COR-L47 (cell line): ENCODE results near the gene ZNF148.
A peak's percentile ranks its signal among the peaks of the same experiment; 100 is the strongest.

Experiments used
- DNase-seq: peaks from one replicate; lab custom pipeline; 2025; lab: John Stamatoyannopoulos, UW

Gene ZNF148

GRCh38 chr3:125280668-125281361 is 94.3 kb downstream of the ZNF148 start:
- DNase-seq = peak; percentile 89

- DNase-seq = no peak
Measured at GRCh38 chr3:125278155-125278554, 97.0 kb downstream of the ZNF148 start.

- no peak for DNase-seq
Measured at GRCh38 chr3:125271127-125271526, 104.0 kb downstream of the ZNF148 start.

- DNase-seq = no peak
Measured at GRCh38 chr3:125267460-125267859, 107.7 kb downstream of the ZNF148 start.

GRCh38 chr3:125266971-125267370 is 108.2 kb downstream of the ZNF148 start:
- DNase-seq = no peak

GRCh38 chr3:125262161-125262560 is 113.0 kb downstream of the ZNF148 start:
- DNase-seq = no peak

- peak; percentile 65 for DNase-seq
Measured at GRCh38 chr3:125261031-125261430, 114.1 kb downstream of the ZNF148 start.

- DNase-seq = no peak
Measured at GRCh38 chr3:125260158-125260557, 115.0 kb downstream of the ZNF148 start.

- no peak for DNase-seq
Measured at GRCh38 chr3:125257536-125257935, 117.6 kb downstream of the ZNF148 start.

GRCh38 chr3:125256675-125257074 is 118.5 kb downstream of the ZNF148 start:
- no peak for DNase-seq

- DNase-seq = no peak
Measured at GRCh38 chr3:125250973-125251372, 124.2 kb downstream of the ZNF148 start.

GRCh38 chr3:125246237-125246636 is 128.9 kb downstream of the ZNF148 start:
- DNase-seq = no peak

GRCh38 chr3:125245521-125245920 is 129.6 kb downstream of the ZNF148 start:
- DNase-seq = no peak

GRCh38 chr3:125240496-125240895 is 134.6 kb downstream of the ZNF148 start:
- DNase-seq = no peak

GRCh38 chr3:125239266-125239665 is 135.9 kb downstream of the ZNF148 start:
- DNase-seq = no peak

GRCh38 chr3:125238759-125239158 is 136.4 kb downstream of the ZNF148 start:
- DNase-seq = no peak

- no peak for DNase-seq
Measured at GRCh38 chr3:125236331-125236903, 138.7 kb downstream of the ZNF148 start.

GRCh38 chr3:125234831-125235230 is 140.3 kb downstream of the ZNF148 start:
- no peak for DNase-seq

- no peak for DNase-seq
Measured at GRCh38 chr3:125232401-125232800, 142.7 kb downstream of the ZNF148 start.

- DNase-seq = no peak
Measured at GRCh38 chr3:125231895-125232294, 143.2 kb downstream of the ZNF148 start.

GRCh38 chr3:125229707-125230106 is 145.4 kb downstream of the ZNF148 start:
- DNase-seq = no peak

GRCh38 chr3:125229168-125229567 is 146.0 kb downstream of the ZNF148 start:
- DNase-seq = no peak

- no peak for DNase-seq
Measured at GRCh38 chr3:125221831-125222230, 153.3 kb downstream of the ZNF148 start.
